Panc1 (cell line): ENCODE data around the gene STK39.

Experiments
- POLR2AphosphoS5 ChIP-seq: IDR thresholded peaks from 2 replicates; pipeline ENCODE4 v1.6.1; 2012; ENCODE audit warnings: mild to moderate bottlenecking, low read depth, low read length, moderate library complexity
- REST ChIP-seq, 2 experiments: IDR thresholded peaks; 2 replicates each; pipeline ENCODE4 v1.6.1; 2011 to 2012; ENCODE audit warnings: low read depth in 2 of 2, control low read depth in 1 of 2, low read length in 1 of 2, mild to moderate bottlenecking in 1 of 2, moderate library complexity in 1 of 2; ENCODE audit not compliant: insufficient read depth in 1 of 2
- SIN3A ChIP-seq: IDR thresholded peaks from 2 replicates; pipeline ENCODE4 v1.6.1; 2012; ENCODE audit warnings: low read depth, mild to moderate bottlenecking, low read length, moderate library complexity, borderline replicate concordance; ENCODE audit not compliant: insufficient read depth
- TCF7L2 ChIP-seq: IDR thresholded peaks from 2 replicates; pipeline ENCODE4 v1.6.1; 2011; ENCODE audit warnings: mild to moderate bottlenecking, low read depth, low read length, inconsistent platforms
- TF ChIP-seq, protein P1 (sequence below): fragments of 450-650 bp; IDR thresholded peaks from 2 replicates; pipeline ENCODE4 v1.5.1; 2017; ENCODE audit warnings: mild to moderate bottlenecking

GRCh38 chr2:168053676-168054075 lies 193.7 kb downstream of the STK39 start:
- TF ChIP-seq, protein P1, sequence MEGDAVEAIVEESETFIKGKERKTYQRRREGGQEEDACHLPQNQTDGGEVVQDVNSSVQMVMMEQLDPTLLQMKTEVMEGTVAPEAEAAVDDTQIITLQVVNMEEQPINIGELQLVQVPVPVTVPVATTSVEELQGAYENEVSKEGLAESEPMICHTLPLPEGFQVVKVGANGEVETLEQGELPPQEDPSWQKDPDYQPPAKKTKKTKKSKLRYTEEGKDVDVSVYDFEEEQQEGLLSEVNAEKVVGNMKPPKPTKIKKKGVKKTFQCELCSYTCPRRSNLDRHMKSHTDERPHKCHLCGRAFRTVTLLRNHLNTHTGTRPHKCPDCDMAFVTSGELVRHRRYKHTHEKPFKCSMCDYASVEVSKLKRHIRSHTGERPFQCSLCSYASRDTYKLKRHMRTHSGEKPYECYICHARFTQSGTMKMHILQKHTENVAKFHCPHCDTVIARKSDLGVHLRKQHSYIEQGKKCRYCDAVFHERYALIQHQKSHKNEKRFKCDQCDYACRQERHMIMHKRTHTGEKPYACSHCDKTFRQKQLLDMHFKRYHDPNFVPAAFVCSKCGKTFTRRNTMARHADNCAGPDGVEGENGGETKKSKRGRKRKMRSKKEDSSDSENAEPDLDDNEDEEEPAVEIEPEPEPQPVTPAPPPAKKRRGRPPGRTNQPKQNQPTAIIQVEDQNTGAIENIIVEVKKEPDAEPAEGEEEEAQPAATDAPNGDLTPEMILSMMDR, result no peak
- TF ChIP-seq TCF7L2 (no peak), SIN3A (no peak), POLR2AphosphoS5 (no peak), REST (IDR thresholded peaks at IDR 0.05; ENCODE audit: insufficient read depth in 1 of 2, low read depth in 2 of 2, low read length in 1 of 2) (no peak)
